OCI-LY7 (cell line): ENCODE data around the gene COL23A1. TPM values are rescaled to one million over a fixed set of nuclear protein-coding genes. Genes with fewer than 3 reads are reported as not detected.

ENCODE experiments used
- BruUV-seq: library from RNA; stranded (reverse); fragments of 400-500 nt; replicated peaks from 2 replicates; lab custom pipeline; 2021; lab: Mats Ljungman, UMichigan
- CTCF ChIA-PET: fragments of 300-600 bp; sonication (Branson Sonifier 250); formaldehyde crosslinking; loops from one replicate; lab custom pipeline; 2022; ENCODE audit warnings: antibody characterized with exemption; ENCODE audit not compliant: unreplicated experiment; lab: Charles Lee
- POLR2A ChIA-PET: fragments of 300-600 bp; sonication (Branson Sonifier 250); formaldehyde crosslinking; loops from one replicate; lab custom pipeline; 2022; ENCODE audit warnings: antibody characterized with exemption; lab: Charles Lee
- DNase-seq: peaks from one replicate; pipeline ENCODE4 v3.0.0-alpha.2; 2015; ENCODE audit warnings: low spot score
- H2AFZ ChIP-seq: fragments of 200-600 bp; sonication (generic), shearing (Covaris generic); 2 replicates; pipeline ENCODE4 v1.6.1; 2014; ENCODE audit warnings: mild to moderate bottlenecking, antibody characterized with exemption, low read length, moderate library complexity
- H3K27ac ChIP-seq: fragments of 200-600 bp; sonication (generic); 2 replicates; pipeline ENCODE4 v1.5.1; 2014; ENCODE audit warnings: mixed run types, low read depth, mild to moderate bottlenecking, moderate library complexity, low read length, inconsistent platforms; ENCODE audit not compliant: poor library complexity, severe bottlenecking
- H3K36me3 ChIP-seq: fragments of 200-600 bp; sonication (generic); 2 replicates; pipeline ENCODE4 v1.6.1; 2014; ENCODE audit warnings: mild to moderate bottlenecking, antibody characterized with exemption, low read length, moderate library complexity, mixed read lengths; ENCODE audit not compliant: insufficient read depth
- H3K4me1 ChIP-seq: fragments of 200-600 bp; sonication (generic); 2 replicates; pipeline ENCODE4 v1.5.1; 2014; ENCODE audit warnings: mild to moderate bottlenecking, low read length; ENCODE audit not compliant: insufficient read depth, poor library complexity, severe bottlenecking
- H3K4me2 ChIP-seq: fragments of 200-600 bp; sonication (generic); 2 replicates; pipeline ENCODE4 v1.6.1; 2014; ENCODE audit warnings: mild to moderate bottlenecking, low read length
- H3K4me3 ChIP-seq: fragments of 200-600 bp; sonication (generic); 2 replicates; pipeline ENCODE4 v1.5.1; 2014; ENCODE audit warnings: mild to moderate bottlenecking, low read depth, low read length; ENCODE audit not compliant: poor library complexity, severe bottlenecking
- H3K79me2 ChIP-seq: fragments of 200-600 bp; sonication (generic); 2 replicates; pipeline ENCODE4 v1.6.1; 2016; ENCODE audit warnings: low read depth, mild to moderate bottlenecking, low read length, moderate library complexity, mixed read lengths; ENCODE audit not compliant: insufficient read depth
- H3K9me2 ChIP-seq: fragments of 200-600 bp; sonication (generic); 2 replicates; pipeline ENCODE4 v1.6.1; 2016; ENCODE audit warnings: mild to moderate bottlenecking, low read length, mixed read lengths; ENCODE audit not compliant: insufficient read depth
- H3K9me3 ChIP-seq: fragments of 200-600 bp; sonication (generic); 2 replicates; pipeline ENCODE4 v1.6.1; 2014; ENCODE audit warnings: mild to moderate bottlenecking, mixed run types, low read length, mixed read lengths
- H4K20me1 ChIP-seq: fragments of 200-600 bp; sonication (generic); 2 replicates; pipeline ENCODE4 v1.6.1; 2014; ENCODE audit warnings: mild to moderate bottlenecking, antibody characterized with exemption, low read length, moderate library complexity, mixed read lengths; ENCODE audit not compliant: insufficient read depth
- CTCF ChIP-seq: fragments of 200-600 bp; sonication (generic); conservative IDR thresholded peaks from 2 replicates; pipeline ENCODE4 v1.5.1; 2014; ENCODE audit warnings: mild to moderate bottlenecking, antibody characterized with exemption, low read length, moderate library complexity, mixed read lengths
- EZH2phosphoT487 ChIP-seq: fragments of 200-600 bp; sonication (generic); IDR thresholded peaks from 2 replicates; pipeline ENCODE4 v1.6.1; 2018; ENCODE audit warnings: low read depth, borderline replicate concordance, mild to moderate bottlenecking, mixed run types, antibody characterized with exemption, low read length, moderate library complexity, mixed read lengths
- intact Hi-C: fragments of 100-400 bp; cut with micrococcal nuclease; formaldehyde crosslinking; loops from one replicate; pipeline ENCODE4 v1.10.0; 2022; ENCODE audit not compliant: unreplicated experiment
- total RNA-seq, 2 experiments: library from RNA; depleted of rRNA in 1 of 2; stranded (reverse); fragments of >200 nt in 1 of 2; shearing (Covaris generic) in 1 of 2; gene quantifications; 2 replicates each; pipeline ENCODE4 v1.2.3, GENCODE V29; 2014 to 2022

The COL23A1 gene
- total RNA-seq, 2 experiments from 2014 or later, result 0.53 TPM; not detected in 1

GRCh38 chr5:178416206-178416882 is 173.8 kb downstream of the COL23A1 start:
- no peak for DNase-seq
- H3K79me2 ChIP-seq, result no peaks in the 10 kb centered on the region
- H2AFZ ChIP-seq, result no peak overlapping the region
- ChIA-PET CTCF (no interaction called here), POLR2A (no interaction called here)
- no peak for TF ChIP-seq CTCF
- TF ChIP-seq EZH2phosphoT487, result no peak
- H3K4me2 ChIP-seq, result no peak overlapping the region
- H3K4me1 ChIP-seq, result no peaks in the 10 kb centered on the region
- no peaks in the 10 kb centered on the region for H3K9me2 ChIP-seq
- H3K36me3 ChIP-seq, result no peaks in the 10 kb centered on the region
- intact Hi-C loops, result no loop called here
- H4K20me1 ChIP-seq, result no peaks in the 10 kb centered on the region
- BruUV-seq, result no TSS peak
- H3K9me3 ChIP-seq, result no peaks in the 10 kb centered on the region
- no peak overlapping the region for H3K27ac ChIP-seq
- H3K4me3 ChIP-seq, result no peak overlapping the region

- CTCF ChIA-PET, result no interaction called here
- no peaks in the 10 kb centered on the region for H3K4me1 ChIP-seq
- H2AFZ ChIP-seq, result no peak overlapping the region
- TF ChIP-seq EZH2phosphoT487 (no peak), CTCF (no peak)
- intact Hi-C loops, result no loop called here
- POLR2A ChIA-PET, result no interaction called here
- no peak for DNase-seq
- no peak overlapping the region for H3K4me3 ChIP-seq
- H3K36me3 ChIP-seq, result no peaks in the 10 kb centered on the region
- no TSS peak for BruUV-seq
- H3K9me2 ChIP-seq, result no peaks in the 10 kb centered on the region
- no peak overlapping the region for H3K27ac ChIP-seq
- H4K20me1 ChIP-seq, result no peaks in the 10 kb centered on the region
- H3K9me3 ChIP-seq, result no peaks in the 10 kb centered on the region
- H3K79me2 ChIP-seq, result no peaks in the 10 kb centered on the region
- H3K4me2 ChIP-seq, result no peak overlapping the region
These were observed 174.8 kb downstream of the COL23A1 start for GRCh38 chr5:178415353-178415752.

- no peak for TF ChIP-seq EZH2phosphoT487
- no peak for TF ChIP-seq CTCF
- Histone ChIP-seq H3K4me2 (no peak overlapping the region), H3K4me3 (no peak overlapping the region), H3K9me3 (no peaks in the 10 kb centered on the region), H4K20me1 (no peaks in the 10 kb centered on the region), H3K36me3 (no peaks in the 10 kb centered on the region), H3K4me1 (no peaks in the 10 kb centered on the region), H2AFZ (no peak overlapping the region), H3K27ac (no peak overlapping the region), H3K9me2 (no peaks in the 10 kb centered on the region), H3K79me2 (no peaks in the 10 kb centered on the region)
- intact Hi-C loops, result no loop called here
- POLR2A ChIA-PET, result no interaction called here
- CTCF ChIA-PET, result no interaction called here
- no TSS peak for BruUV-seq
- no peak for DNase-seq
These were observed 176.2 kb downstream of the COL23A1 start for GRCh38 chr5:178413988-178414387.
